ENCODE data around the gene MYO10. TPM values are rescaled to one million over a fixed set of nuclear protein-coding genes. Genes with fewer than 3 reads are reported as not detected.

MYO10 gene
- total and polyA plus RNA-seq, 2 of the 8 experiments (the other 6 are each of a cell fraction or from before 2014, with no cell fraction given) = 21.5 to 107 TPM

- peak within 1 kb of the TSS; percentile 87 for H3K4ac ChIP-seq (replicated peaks; ENCODE audit: insufficient read length, low read depth, low read length)
- peak within 1 kb of the TSS in 1 of 4 experiments; percentile 22; a peak in 2 of 7 replicates for H3K9ac ChIP-seq (replicated peaks in 1 of 4; ENCODE audit: extremely low read depth in 1 of 4, low read depth in 3 of 4, low read length in 3 of 4)
- no peak within 1 kb of the TSS for H4K5ac ChIP-seq (ENCODE audit: insufficient read length, low read depth, low read length)
- peak within 1 kb of the TSS; percentile 35 for H3K23ac ChIP-seq (ENCODE audit: insufficient read length)
- H2AFZ ChIP-seq (ENCODE audit: low read length) = peak within 1 kb of the TSS; percentile 91
- peak within 1 kb of the TSS; percentile 72 for H4K8ac ChIP-seq (ENCODE audit: extremely low read depth, insufficient read depth, low read length)
- WGBS, 2 experiments (ENCODE audit: extremely low coverage in 1 of 2, insufficient coverage in 1 of 2, insufficient read length in 1 of 2, insufficient replicate concordance in 2 of 2, low coverage in 1 of 2, low lambda C conversion rate in 2 of 2, missing lambda C conversion rate in 1 of 2) = 4% methylated on average over 60 of the region's 86 CpGs; no CpG with 5 or more reads in 1 of the 2 experiments
- peak within 1 kb of the TSS; percentile 72; the same call in 1 of the 2 replicates for H2BK12ac ChIP-seq (ENCODE audit: low read depth, low read length)
- no peaks in the 10 kb centered on the region for H3K79me2 ChIP-seq (ENCODE audit: control insufficient read depth in 1 of 2, insufficient read depth in 2 of 2, low read length in 2 of 2)
- ChIA-PET POLR2A (ENCODE audit: partially characterized antibody) (no interaction called here), CTCF (ENCODE audit: partially characterized antibody) (interaction anchor here (1.6 to 2.0 kb wide), 2 partner anchors 64 to 127 kb away, joined by 4 to 6 read pairs; no protein-coding TSS in a partner anchor)
- FAIRE-seq = no peak
- no peaks in the 10 kb centered on the region for H3K36me3 ChIP-seq (ENCODE audit: control insufficient read depth in 2 of 4, insufficient read depth in 4 of 4, low read length in 3 of 4)
- H3K27me3 ChIP-seq (replicated peaks in 1 of 4; ENCODE audit: control insufficient read depth in 3 of 4, extremely low read depth in 1 of 4, insufficient read depth in 3 of 4, low read length in 3 of 4) = peaks cover 7 to 37% (median 27%) of the 10 kb centered on the region in 4 experiments
- no peak within 1 kb of the TSS for H3K14ac ChIP-seq (ENCODE audit: insufficient read length)
- no peak within 1 kb of the TSS for H2BK120ac ChIP-seq (replicated peaks; ENCODE audit: low read depth, low read length)
- no peak within 1 kb of the TSS for H4K91ac ChIP-seq (replicated peaks; ENCODE audit: insufficient read length, low read length)
- peak in 1 of 2 experiments; percentile 75 for DNase-seq (ENCODE audit: low read depth in 1 of 2, low spot score in 2 of 2)
- no peak within 1 kb of the TSS for H2BK20ac ChIP-seq (ENCODE audit: low read length)
- H3K4me1 ChIP-seq (replicated peaks in 1 of 4; ENCODE audit: control insufficient read depth in 3 of 4, insufficient read depth in 4 of 4, low read length in 3 of 4) = peaks cover 4 to 15% (median 8%) of the 10 kb centered on the region in 4 experiments
- H3K4me2 ChIP-seq (ENCODE audit: insufficient read depth in 1 of 2, low read depth in 2 of 2, low read length in 2 of 2) = peak within 1 kb of the TSS; percentile 71 to 94
- no peak within 1 kb of the TSS for H3K56ac ChIP-seq (replicated peaks; ENCODE audit: insufficient read length, low read depth, low read length)
- no peak within 1 kb of the TSS for H2BK5ac ChIP-seq (ENCODE audit: low read depth, low read length)
- H2AK5ac ChIP-seq (ENCODE audit: low read depth, low read length) = no peak within 1 kb of the TSS; the same call in 1 of the 2 replicates
- H3K18ac ChIP-seq (ENCODE audit: extremely low read depth, low read length) = peak within 1 kb of the TSS; percentile 43
- H3K23me2 ChIP-seq (ENCODE audit: low read depth, low read length) = peaks cover 16% of the 10 kb centered on the region
- no peaks in the 10 kb centered on the region for H3K79me1 ChIP-seq (ENCODE audit: low read depth, low read length)
- no peaks in the 10 kb centered on the region for H4K20me1 ChIP-seq (replicated peaks in 1 of 2; ENCODE audit: control insufficient read depth in 1 of 2, insufficient read depth in 2 of 2, low read length in 2 of 2)
- peak within 1 kb of the TSS; percentile 85 for H2BK15ac ChIP-seq (ENCODE audit: low read length)
- peak within 1 kb of the TSS; percentile 49 to 80 (median 74) for H3K4me3 ChIP-seq (ENCODE audit: extremely low read depth in 1 of 4, insufficient read depth in 2 of 4, low read depth in 3 of 4, low read length in 4 of 4)
- no peak within 1 kb of the TSS for H3K27ac ChIP-seq (ENCODE audit: low read depth, low read length)
- H3K9me3 ChIP-seq (ENCODE audit: insufficient read depth in 2 of 2, low read depth in 1 of 2, low read length in 1 of 2) = no peaks in the 10 kb centered on the region
- peak; percentile 92 for TF ChIP-seq KDM4A (IDR thresholded peaks at IDR 0.05; ENCODE audit: low read depth, low read length, severe bottlenecking)
- no peak for TF ChIP-seq JUND (IDR thresholded peaks at IDR 0.05; ENCODE audit: low read length)
- peak; percentile 69 for TF ChIP-seq EZH2 (IDR thresholded peaks at IDR 0.05; ENCODE audit: low read depth, low read length, severe bottlenecking)
- TF ChIP-seq GTF2F1 (IDR thresholded peaks at IDR 0.05; ENCODE audit: borderline replicate concordance, low read depth, low read length) = no peak
- 0 out of 4 replicates have a peak, but pooled peaks of 1 of the 2 experiments have one; percentile 11 for TF ChIP-seq SIN3A (conservative IDR thresholded peaks at IDR 0.05 in 1 of 2, IDR thresholded peaks at IDR 0.05 in 1 of 2; ENCODE audit: low read depth in 1 of 2, low read length in 2 of 2)
- peak; percentile 46; the same call in 1 of the 2 replicates for TF ChIP-seq E2F6 (IDR thresholded peaks at IDR 0.05)
- 0 out of 2 replicates have a peak, but pooled peaks have one; percentile 23 for TF ChIP-seq TAF1 (IDR thresholded peaks at IDR 0.05; ENCODE audit: low read depth, low read length)
- peak; percentile 79 for TF ChIP-seq ASH2L (IDR thresholded peaks at IDR 0.05; ENCODE audit: low read length)
- 0 out of 2 replicates have a peak, but pooled peaks have one; percentile 33 for TF ChIP-seq PHF8 (conservative IDR thresholded peaks at IDR 0.05; ENCODE audit: low read depth, low read length)
- no peak for TF ChIP-seq RNF2 (IDR thresholded peaks at IDR 0.05; ENCODE audit: borderline replicate concordance, low read depth, low read length, missing control alignments, poor library complexity, severe bottlenecking)
These were observed 319.4 kb downstream of the MYO10 start, which contains the start of gene RETREG1 for GRCh38 chr5:16616536-16617273. Gene RETREG1 (minus strand): TSS chr5:16616997. CDS start chr5:16616971, 26 bp downstream.
